ENCODE measurements around the gene GYG2. TPM values are rescaled to one million over a fixed set of nuclear protein-coding genes. Genes with fewer than 3 reads are reported as not detected.

GYG2 gene
- total and polyA plus RNA-seq, 2 of the 13 experiments (the other 11 are each of a cell fraction or from before 2014, with no cell fraction given), result 20.0 to 24.3 TPM

DNA sequence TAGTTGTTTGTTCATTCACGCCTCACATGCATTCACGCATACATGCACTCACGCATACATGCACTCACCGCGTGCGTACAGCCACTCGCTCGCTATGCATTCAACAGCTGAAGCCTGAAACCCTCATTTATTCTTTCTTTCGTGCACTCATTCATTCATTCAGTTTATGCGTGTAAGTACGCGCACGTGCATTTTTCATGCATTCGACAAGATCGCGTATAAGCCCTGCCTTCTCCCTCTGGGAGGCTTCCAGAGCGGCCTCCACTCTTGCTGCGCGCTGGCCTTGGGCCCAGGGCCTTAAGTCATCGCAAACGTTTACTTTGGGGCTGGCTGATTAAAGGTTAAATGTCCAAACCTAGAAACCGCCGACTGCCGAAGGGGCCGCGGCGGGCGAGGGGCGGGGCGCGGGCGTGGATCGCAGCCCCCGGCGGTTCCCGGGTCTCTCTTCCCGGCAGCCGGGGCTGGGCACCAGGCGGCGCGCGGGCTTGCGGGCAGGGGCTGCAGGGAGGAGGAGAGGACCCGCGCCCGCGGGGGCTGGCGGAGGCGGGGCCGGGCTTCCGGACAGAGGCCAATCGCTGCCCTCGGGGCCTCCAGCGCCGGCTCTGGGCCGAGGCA is at the start of gene GYG2 (continued):
- TF ChIP-seq, protein P1, sequence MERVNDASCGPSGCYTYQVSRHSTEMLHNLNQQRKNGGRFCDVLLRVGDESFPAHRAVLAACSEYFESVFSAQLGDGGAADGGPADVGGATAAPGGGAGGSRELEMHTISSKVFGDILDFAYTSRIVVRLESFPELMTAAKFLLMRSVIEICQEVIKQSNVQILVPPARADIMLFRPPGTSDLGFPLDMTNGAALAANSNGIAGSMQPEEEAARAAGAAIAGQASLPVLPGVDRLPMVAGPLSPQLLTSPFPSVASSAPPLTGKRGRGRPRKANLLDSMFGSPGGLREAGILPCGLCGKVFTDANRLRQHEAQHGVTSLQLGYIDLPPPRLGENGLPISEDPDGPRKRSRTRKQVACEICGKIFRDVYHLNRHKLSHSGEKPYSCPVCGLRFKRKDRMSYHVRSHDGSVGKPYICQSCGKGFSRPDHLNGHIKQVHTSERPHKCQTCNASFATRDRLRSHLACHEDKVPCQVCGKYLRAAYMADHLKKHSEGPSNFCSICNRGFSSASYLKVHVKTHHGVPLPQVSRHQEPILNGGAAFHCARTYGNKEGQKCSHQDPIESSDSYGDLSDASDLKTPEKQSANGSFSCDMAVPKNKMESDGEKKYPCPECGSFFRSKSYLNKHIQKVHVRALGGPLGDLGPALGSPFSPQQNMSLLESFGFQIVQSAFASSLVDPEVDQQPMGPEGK (CRISPR knock-in tag; IDR thresholded peaks at IDR 0.05), result peak; percentile 43; the same call in 1 of the 2 replicates
- 0 out of 2 replicates have a peak, but pooled peaks have one; percentile 10 for TF ChIP-seq ETV5 (CRISPR knock-in tag; IDR thresholded peaks at IDR 0.05; ENCODE audit: borderline replicate concordance)
- TF ChIP-seq, protein P2, sequence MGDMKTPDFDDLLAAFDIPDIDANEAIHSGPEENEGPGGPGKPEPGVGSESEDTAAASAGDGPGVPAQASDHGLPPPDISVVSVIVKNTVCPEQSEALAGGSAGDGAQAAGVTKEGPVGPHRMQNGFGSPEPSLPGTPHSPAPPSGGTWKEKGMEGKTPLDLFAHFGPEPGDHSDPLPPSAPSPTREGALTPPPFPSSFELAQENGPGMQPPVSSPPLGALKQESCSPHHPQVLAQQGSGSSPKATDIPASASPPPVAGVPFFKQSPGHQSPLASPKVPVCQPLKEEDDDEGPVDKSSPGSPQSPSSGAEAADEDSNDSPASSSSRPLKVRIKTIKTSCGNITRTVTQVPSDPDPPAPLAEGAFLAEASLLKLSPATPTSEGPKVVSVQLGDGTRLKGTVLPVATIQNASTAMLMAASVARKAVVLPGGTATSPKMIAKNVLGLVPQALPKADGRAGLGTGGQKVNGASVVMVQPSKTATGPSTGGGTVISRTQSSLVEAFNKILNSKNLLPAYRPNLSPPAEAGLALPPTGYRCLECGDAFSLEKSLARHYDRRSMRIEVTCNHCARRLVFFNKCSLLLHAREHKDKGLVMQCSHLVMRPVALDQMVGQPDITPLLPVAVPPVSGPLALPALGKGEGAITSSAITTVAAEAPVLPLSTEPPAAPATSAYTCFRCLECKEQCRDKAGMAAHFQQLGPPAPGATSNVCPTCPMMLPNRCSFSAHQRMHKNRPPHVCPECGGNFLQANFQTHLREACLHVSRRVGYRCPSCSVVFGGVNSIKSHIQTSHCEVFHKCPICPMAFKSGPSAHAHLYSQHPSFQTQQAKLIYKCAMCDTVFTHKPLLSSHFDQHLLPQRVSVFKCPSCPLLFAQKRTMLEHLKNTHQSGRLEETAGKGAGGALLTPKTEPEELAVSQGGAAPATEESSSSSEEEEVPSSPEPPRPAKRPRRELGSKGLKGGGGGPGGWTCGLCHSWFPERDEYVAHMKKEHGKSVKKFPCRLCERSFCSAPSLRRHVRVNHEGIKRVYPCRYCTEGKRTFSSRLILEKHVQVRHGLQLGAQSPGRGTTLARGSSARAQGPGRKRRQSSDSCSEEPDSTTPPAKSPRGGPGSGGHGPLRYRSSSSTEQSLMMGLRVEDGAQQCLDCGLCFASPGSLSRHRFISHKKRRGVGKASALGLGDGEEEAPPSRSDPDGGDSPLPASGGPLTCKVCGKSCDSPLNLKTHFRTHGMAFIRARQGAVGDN (CRISPR knock-in tag; IDR thresholded peaks at IDR 0.05), result peak; percentile 62
- TF ChIP-seq, protein P3, sequence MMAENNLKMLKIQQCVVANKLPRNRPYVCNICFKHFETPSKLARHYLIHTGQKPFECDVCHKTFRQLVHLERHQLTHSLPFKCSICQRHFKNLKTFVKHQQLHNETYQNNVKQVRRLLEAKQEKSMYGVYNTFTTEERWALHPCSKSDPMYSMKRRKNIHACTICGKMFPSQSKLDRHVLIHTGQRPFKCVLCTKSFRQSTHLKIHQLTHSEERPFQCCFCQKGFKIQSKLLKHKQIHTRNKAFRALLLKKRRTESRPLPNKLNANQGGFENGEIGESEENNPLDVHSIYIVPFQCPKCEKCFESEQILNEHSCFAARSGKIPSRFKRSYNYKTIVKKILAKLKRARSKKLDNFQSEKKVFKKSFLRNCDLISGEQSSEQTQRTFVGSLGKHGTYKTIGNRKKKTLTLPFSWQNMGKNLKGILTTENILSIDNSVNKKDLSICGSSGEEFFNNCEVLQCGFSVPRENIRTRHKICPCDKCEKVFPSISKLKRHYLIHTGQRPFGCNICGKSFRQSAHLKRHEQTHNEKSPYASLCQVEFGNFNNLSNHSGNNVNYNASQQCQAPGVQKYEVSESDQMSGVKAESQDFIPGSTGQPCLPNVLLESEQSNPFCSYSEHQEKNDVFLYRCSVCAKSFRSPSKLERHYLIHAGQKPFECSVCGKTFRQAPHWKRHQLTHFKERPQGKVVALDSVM (CRISPR knock-in tag; IDR thresholded peaks at IDR 0.05), result peak; percentile 92
- TF ChIP-seq FOXA1 (IDR thresholded peaks at IDR 0.05), result no peak
- peak; percentile 15; the same call in 1 of the 2 replicates for TF ChIP-seq FOXA1 (CRISPR knock-in tag; IDR thresholded peaks at IDR 0.05)
- peak; percentile 80 for TF ChIP-seq BCL6 (CRISPR knock-in tag; IDR thresholded peaks at IDR 0.05)
- TF ChIP-seq, protein P4, sequence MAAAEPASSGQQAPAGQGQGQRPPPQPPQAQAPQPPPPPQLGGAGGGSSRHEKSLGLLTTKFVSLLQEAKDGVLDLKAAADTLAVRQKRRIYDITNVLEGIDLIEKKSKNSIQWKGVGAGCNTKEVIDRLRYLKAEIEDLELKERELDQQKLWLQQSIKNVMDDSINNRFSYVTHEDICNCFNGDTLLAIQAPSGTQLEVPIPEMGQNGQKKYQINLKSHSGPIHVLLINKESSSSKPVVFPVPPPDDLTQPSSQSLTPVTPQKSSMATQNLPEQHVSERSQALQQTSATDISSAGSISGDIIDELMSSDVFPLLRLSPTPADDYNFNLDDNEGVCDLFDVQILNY (CRISPR knock-in tag; conservative IDR thresholded peaks at IDR 0.05), result no peak
- TF ChIP-seq SALL1 (CRISPR knock-in tag; IDR thresholded peaks at IDR 0.05), result peak; percentile 46; the same call in 1 of the 2 replicates
- no peak for TF ChIP-seq ZNF737 (CRISPR knock-in tag; IDR thresholded peaks at IDR 0.05; ENCODE audit: borderline replicate concordance)
- peak; percentile 39; the same call in 1 of the 2 replicates for TF ChIP-seq HOXA3 (CRISPR knock-in tag; IDR thresholded peaks at IDR 0.05)
- TF ChIP-seq SPEN (CRISPR knock-in tag; IDR thresholded peaks at IDR 0.05; ENCODE audit: low read depth), result no peak
- TF ChIP-seq, protein P5, sequence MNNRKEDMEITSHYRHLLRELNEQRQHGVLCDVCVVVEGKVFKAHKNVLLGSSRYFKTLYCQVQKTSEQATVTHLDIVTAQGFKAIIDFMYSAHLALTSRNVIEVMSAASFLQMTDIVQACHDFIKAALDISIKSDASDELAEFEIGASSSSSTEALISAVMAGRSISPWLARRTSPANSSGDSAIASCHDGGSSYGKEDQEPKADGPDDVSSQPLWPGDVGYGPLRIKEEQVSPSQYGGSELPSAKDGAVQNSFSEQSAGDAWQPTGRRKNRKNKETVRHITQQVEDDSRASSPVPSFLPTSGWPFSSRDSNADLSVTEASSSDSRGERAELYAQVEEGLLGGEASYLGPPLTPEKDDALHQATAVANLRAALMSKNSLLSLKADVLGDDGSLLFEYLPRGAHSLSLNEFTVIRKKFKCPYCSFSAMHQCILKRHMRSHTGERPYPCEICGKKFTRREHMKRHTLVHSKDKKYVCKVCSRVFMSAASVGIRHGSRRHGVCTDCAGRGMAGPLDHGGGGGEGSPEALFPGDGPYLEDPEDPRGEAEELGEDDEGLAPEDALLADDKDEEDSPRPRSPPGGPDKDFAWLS (CRISPR knock-in tag; IDR thresholded peaks at IDR 0.05; ENCODE audit: borderline replicate concordance), result no peak
- TF ChIP-seq SOX13 (IDR thresholded peaks at IDR 0.05), result no peak
- peak in 1 of 2 experiments; percentile 28; a peak in 1 of 4 replicates for TF ChIP-seq SOX13 (CRISPR knock-in tag; conservative IDR thresholded peaks at IDR 0.05 in 1 of 2, IDR thresholded peaks at IDR 0.05 in 1 of 2)
- peak; percentile 44 for TF ChIP-seq ASH2L (IDR thresholded peaks at IDR 0.05; ENCODE audit: insufficient read length, low read depth, low read length)
